Measurements from ENCODE around the gene CTXN1. TPM values are rescaled to one million over a fixed set of nuclear protein-coding genes. Genes with fewer than 3 reads are reported as not detected.

CTXN1 gene
- total RNA-seq, 1 donor from 2014 or later: 129 TPM

GRCh38 chr19:7921967-7922835 is 3.7 kb downstream of the CTXN1 start:
- Mint-ChIP-seq H3K36me3 (ENCODE audit: low read depth) (no peaks in the 10 kb centered on the region), H3K4me3 (peak overlapping the region; percentile 89), H3K4me1 (peaks cover 22% of the 10 kb centered on the region), H3K27me3 (ENCODE audit: low read depth) (peaks cover 33% of the 10 kb centered on the region), H3K27ac (ENCODE audit: unreplicated experiment) (no peak overlapping the region), H3K9me3 (no peaks in the 10 kb centered on the region)
- no peak for TF ChIP-seq CTCF (conservative IDR thresholded peaks at IDR 0.05)
- DNase-seq (ENCODE audit: low read depth, low spot score): no peak

- no peaks in the 10 kb centered on the region for H3K9me3 Mint-ChIP-seq
- peak overlapping the region; percentile 89 for H3K4me3 Mint-ChIP-seq
- H3K27me3 Mint-ChIP-seq (ENCODE audit: low read depth): peaks cover 38% of the 10 kb centered on the region
- peaks cover 23% of the 10 kb centered on the region for H3K4me1 Mint-ChIP-seq
- DNase-seq (ENCODE audit: low read depth, low spot score): no peak
- H3K27ac Mint-ChIP-seq (ENCODE audit: unreplicated experiment): no peak overlapping the region
- TF ChIP-seq CTCF (conservative IDR thresholded peaks at IDR 0.05): no peak
- H3K36me3 Mint-ChIP-seq (ENCODE audit: low read depth): no peaks in the 10 kb centered on the region
These were observed 4.5 kb downstream of the CTXN1 start for GRCh38 chr19:7921302-7921966.

- H3K27me3 Mint-ChIP-seq (ENCODE audit: low read depth): peaks cover 41% of the 10 kb centered on the region
- H3K36me3 Mint-ChIP-seq (ENCODE audit: low read depth): no peaks in the 10 kb centered on the region
- TF ChIP-seq CTCF (conservative IDR thresholded peaks at IDR 0.05): no peak
- peak overlapping the region; percentile 7 for H3K27ac Mint-ChIP-seq (ENCODE audit: unreplicated experiment)
- DNase-seq (ENCODE audit: low read depth, low spot score): peak; percentile 98
- no peaks in the 10 kb centered on the region for H3K9me3 Mint-ChIP-seq
- H3K4me3 Mint-ChIP-seq: peak overlapping the region; percentile 89
- H3K4me1 Mint-ChIP-seq: peaks cover 23% of the 10 kb centered on the region
These were observed 5.2 kb downstream of the CTXN1 start for GRCh38 chr19:7920519-7921301.

GRCh38 chr19:7919610-7920518 is 6.1 kb downstream of the CTXN1 start, which contains the start of gene SNAPC2:
Gene SNAPC2, plus strand, starts transcription at chr19:7920338. Its CDS starts 29 bp downstream, at chr19:7920367.
- H3K4me3 Mint-ChIP-seq: peak within 1 kb of the TSS; percentile 89
- H3K9me3 Mint-ChIP-seq: no peaks in the 10 kb centered on the region
- DNase-seq (ENCODE audit: low read depth, low spot score): peak; percentile 97
- H3K4me1 Mint-ChIP-seq: peaks cover 27% of the 10 kb centered on the region
- peak within 1 kb of the TSS; percentile 93 for H3K27ac Mint-ChIP-seq (ENCODE audit: unreplicated experiment)
- H3K27me3 Mint-ChIP-seq (ENCODE audit: low read depth): peaks cover 47% of the 10 kb centered on the region
- no peaks in the 10 kb centered on the region for H3K36me3 Mint-ChIP-seq (ENCODE audit: low read depth)
- no peak for TF ChIP-seq CTCF (conservative IDR thresholded peaks at IDR 0.05)

Measured in neural crest cell (in vitro differentiated cells).